Astrocyte of the spinal cord (primary cell): ENCODE measurements around the gene NXPE2.

Experiments
- DNase-seq: peaks from one replicate; pipeline ENCODE4 v3.0.0; 2011; ENCODE audit warnings: low read depth, low spot score
- H3K4me3 ChIP-seq: 2 replicates; pipeline ENCODE4 v1.5.1; 2011; ENCODE audit warnings: low read depth, mild to moderate bottlenecking, low read length, moderate library complexity
- CTCF ChIP-seq: IDR thresholded peaks from 2 replicates; pipeline ENCODE4 v1.5.1; 2012; ENCODE audit warnings: low read depth, mild to moderate bottlenecking, low read length, inconsistent platforms
- in situ Hi-C: cut with HindIII; loops from 2 replicates; pipeline ENCODE4 v1.10.0; 2017; ENCODE audit warnings: low sequenced_read_pairs

Gene NXPE2

GRCh38 chr11:114705280-114706024 is 27.1 kb downstream of the NXPE2 start:
- in situ Hi-C loops: no loop called here
- no peak for DNase-seq
- H3K4me3 ChIP-seq: no peak overlapping the region
- no peak for TF ChIP-seq CTCF

- H3K4me3 ChIP-seq: no peak overlapping the region
- TF ChIP-seq CTCF: no peak
- DNase-seq: no peak
- in situ Hi-C loops: no loop called here
Observed at GRCh38 chr11:114709960-114710359, 31.6 kb downstream of the NXPE2 start.

GRCh38 chr11:114713756-114714155 is 35.4 kb downstream of the NXPE2 start:
- in situ Hi-C loops: no loop called here
- TF ChIP-seq CTCF: no peak
- DNase-seq: no peak
- H3K4me3 ChIP-seq: no peak overlapping the region

- no peak for TF ChIP-seq CTCF
- in situ Hi-C loops: no loop called here
- H3K4me3 ChIP-seq: no peak overlapping the region
- DNase-seq: no peak
Observed at GRCh38 chr11:114719562-114719961, 41.2 kb downstream of the NXPE2 start.

- in situ Hi-C loops: no loop called here
- DNase-seq: no peak
- no peak overlapping the region for H3K4me3 ChIP-seq
- no peak for TF ChIP-seq CTCF
Observed at GRCh38 chr11:114724916-114725524, 46.7 kb downstream of the NXPE2 start.

GRCh38 chr11:114725623-114726022 is 47.3 kb downstream of the NXPE2 start:
- no peak for DNase-seq
- in situ Hi-C loops: no loop called here
- H3K4me3 ChIP-seq: no peak overlapping the region
- TF ChIP-seq CTCF: no peak
